NCI-H345 treated with DMSO at 0.1 percent for 48 hours (cell line): ENCODE data around the gene HOXD3.

ENCODE experiments used
- DNase-seq: peaks from one replicate; lab custom pipeline; 2025; ENCODE audit not compliant: unreplicated experiment; lab: John Stamatoyannopoulos, UW

The HOXD3 gene

GRCh38 chr2:176174824-176175708 is 18.0 kb downstream of the HOXD3 start:
- no peak for DNase-seq

GRCh38 chr2:176175709-176176607 is 18.9 kb downstream of the HOXD3 start:
- DNase-seq, result no peak

DNA sequence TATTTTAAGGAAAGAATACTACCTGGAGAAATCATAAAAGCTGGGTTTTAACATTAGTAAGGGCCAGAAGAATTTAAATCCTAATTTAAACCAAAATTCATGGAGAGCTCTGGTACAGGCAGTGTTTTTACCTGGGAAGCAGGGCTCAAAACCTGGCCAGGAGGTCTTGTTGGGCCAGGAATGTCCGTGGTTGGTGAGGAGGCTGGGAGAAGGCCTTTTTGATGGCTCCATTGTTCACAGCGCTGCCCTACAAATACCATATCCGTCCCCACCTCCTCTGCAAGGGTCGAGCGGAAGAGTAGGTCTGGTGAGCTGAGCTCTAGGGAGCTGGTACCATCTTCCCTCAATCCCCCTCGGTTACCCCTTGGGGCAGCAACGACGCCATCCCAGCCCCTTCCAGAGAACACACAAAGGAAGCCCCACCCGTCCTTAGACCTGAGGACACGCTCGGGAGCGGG is 20.5 kb downstream of the HOXD3 start:
- DNase-seq, result peak; percentile 75

- DNase-seq, result peak; percentile 75
Measured at GRCh38 chr2:176178038-176178756, 21.1 kb downstream of the HOXD3 start.

- DNase-seq, result no peak
Measured at GRCh38 chr2:176178757-176179295, 21.7 kb downstream of the HOXD3 start.

DNA sequence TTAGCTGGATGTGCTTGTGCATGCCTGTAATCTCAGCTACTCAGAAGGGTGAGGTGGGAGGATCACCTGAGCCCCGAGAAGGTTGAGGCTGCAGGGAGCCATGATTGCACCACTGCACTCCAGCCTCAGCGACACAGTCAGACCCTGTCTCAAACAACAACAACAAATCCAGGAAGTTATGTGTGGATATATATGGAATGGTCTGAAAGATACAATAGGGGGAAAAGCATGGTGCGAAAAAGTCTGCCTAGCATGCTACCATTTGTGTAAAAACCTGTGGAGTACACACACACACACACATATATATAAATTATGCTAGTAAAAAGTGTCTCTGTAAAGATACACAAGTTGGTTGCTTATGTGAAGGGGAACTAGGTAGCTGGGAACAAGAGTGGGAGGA is 24.4 kb downstream of the HOXD3 start:
- no peak for DNase-seq

GRCh38 chr2:176182671-176183070 is 25.6 kb downstream of the HOXD3 start:
- DNase-seq, result no peak

DNA sequence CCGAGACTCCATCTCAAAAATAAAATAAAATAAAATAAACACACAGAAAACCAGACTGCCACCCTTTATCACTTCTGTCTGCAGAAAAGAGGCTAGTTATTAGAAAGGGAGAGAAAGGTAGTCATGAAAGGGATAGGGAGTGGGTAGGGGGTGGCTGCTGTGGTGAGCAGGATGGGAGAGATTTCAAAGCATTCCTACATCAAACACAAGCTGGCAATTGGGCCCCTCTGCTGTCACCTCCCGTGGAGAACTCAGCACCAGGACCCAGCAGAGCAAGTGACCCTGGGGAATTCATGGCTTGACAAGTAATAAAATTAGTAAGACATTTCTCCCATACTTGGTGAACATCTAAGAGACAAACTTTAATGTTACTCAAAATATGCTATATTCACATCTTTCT is 27.6 kb downstream of the HOXD3 start:
- no peak for DNase-seq

- no peak for DNase-seq
Measured at GRCh38 chr2:176186024-176186423, 28.9 kb downstream of the HOXD3 start.

- no peak for DNase-seq
Measured at GRCh38 chr2:176187200-176187898, 30.2 kb downstream of the HOXD3 start.

DNA sequence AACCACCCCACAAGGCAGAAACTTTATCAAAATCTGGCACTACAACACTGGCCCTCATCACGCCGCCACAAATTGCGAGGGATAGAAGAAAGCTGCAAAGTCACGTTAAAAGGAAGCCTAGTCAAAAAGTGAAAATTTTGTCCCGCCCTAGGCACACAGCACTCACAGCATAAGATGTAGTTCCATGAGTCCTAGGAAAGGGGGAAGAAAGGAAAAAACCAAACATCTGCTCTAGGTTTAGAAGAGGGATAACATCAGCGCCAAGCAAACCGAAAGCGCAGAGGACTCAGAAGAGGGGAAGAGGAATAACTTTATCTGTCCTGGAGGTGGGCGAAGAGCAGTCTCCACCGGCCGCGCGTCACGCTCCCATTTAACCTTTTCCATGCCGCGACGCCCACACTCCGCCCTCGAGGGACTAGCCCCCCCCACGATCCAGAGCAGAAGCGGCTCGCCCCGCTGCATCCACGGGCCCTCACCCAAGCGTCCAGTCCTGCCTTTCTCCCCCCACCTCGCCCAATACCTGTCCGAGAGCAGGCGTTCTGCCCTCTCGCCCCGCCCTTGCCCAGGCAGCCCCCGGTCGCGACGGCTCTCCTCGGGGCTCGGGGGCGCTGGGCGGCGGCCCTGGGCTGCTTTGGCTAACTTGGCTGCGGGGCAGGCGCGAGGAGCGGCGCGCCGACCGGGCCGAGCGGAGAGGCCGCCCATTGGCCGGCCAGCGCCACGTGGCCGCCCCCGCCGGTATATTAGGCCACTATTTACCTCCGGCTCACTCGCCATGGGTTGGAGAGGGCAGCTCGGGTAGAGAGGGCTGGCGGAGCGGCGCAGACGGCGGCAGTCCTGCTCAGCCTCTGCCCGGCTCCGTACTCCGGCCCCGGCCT is 31.0 kb downstream of the HOXD3 start, which contains the start of gene HOXD1:
TSS of gene HOXD1 (plus strand) at position 770 of the 875 bp plus-strand sequence. CDS start 134 bp downstream, outside the sequence.
- peak; percentile 60 for DNase-seq

DNA sequence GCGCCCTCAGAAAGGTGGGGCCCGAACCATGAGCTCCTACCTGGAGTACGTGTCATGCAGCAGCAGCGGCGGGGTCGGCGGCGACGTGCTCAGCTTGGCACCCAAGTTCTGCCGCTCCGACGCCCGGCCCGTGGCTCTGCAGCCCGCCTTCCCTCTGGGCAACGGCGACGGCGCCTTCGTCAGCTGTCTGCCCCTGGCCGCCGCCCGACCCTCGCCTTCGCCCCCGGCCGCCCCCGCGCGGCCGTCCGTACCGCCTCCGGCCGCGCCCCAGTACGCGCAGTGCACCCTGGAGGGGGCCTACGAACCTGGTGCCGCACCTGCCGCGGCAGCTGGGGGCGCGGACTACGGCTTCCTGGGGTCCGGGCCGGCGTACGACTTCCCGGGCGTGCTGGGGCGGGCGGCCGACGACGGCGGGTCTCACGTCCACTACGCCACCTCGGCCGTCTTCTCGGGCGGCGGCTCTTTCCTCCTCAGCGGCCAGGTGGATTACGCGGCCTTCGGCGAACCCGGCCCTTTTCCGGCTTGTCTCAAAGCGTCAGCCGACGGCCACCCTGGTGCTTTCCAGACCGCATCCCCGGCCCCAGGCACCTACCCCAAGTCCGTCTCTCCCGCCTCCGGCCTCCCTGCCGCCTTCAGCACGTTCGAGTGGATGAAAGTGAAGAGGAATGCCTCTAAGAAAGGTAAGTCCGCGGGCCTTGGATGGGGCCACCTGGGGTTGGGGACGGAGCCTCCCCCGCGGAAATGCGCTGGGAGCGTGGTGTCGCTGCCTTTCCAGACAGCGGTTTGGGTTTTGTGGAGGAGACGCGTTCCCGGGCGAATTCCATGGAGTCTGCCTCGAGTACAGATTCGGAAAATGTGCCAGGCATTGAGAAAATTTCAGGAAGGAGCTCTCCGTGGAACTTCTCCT is 31.9 kb downstream of the HOXD3 start:
- DNase-seq, result peak; percentile 8

- no peak for DNase-seq
Measured at GRCh38 chr2:176189681-176190641, 32.9 kb downstream of the HOXD3 start.

DNA sequence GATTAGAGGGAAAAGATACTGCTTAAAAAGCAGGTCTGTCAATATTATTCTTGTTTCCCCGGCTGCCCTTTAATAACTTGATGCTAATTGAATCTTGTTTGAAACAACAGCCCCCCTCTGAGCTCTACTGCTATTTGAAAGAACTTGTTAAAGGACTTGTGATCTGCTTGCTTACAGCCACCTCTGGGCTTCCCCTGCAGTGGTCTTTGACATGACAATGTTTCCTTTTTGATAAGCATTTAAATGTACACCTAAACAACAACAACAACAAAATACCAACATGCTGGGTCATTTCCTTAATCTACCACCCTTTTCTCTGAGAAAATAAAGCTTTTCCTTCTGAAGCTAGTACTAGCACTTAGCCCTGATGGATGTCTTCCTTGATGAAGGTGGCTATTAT is 35.2 kb downstream of the HOXD3 start:
- no peak for DNase-seq

DNA sequence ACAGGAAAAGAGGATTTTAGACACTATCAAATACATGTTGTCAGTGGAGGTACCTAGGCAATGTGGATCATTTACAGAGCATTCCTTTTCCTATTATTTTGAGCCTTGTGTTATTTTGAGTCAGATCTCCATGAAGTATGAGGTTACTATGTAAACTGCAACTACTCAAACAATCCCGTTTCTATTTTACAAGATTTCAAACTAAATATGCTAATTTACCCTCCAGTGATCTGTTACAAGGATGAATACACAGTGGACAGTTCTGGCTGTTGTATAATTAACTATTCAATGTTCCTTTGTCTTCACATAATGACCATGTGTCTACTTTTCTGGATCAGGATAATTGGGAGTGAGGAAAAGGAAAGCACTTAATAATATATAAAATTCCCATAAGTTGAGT is 35.9 kb downstream of the HOXD3 start:
- DNase-seq, result no peak

DNA sequence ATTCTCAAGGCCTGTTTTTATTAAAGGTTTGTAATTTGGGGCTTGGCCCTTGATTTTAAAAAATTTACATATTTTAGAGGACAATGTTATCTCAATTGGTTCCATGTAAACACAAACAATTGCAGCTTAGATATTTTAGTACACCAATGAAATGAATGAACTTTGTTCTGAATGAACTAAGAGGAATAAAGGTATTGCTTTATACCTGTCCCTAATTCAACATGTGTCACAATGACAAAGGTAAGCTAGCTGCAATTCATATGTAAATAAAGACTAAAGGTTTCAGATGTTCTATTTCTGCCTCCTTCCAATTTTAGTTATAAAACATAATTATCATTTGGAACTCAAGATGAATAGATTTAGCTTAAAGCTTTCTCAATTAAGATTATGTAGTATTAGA is 42.8 kb downstream of the HOXD3 start:
- no peak for DNase-seq

GRCh38 chr2:176200971-176201370 is 43.9 kb downstream of the HOXD3 start:
- DNase-seq, result no peak
